DOHH2 (cell line): ENCODE measurements around the gene C1orf159.

Source experiments
- EZH2phosphoT487 ChIP-seq: fragments of 200-600 bp; sonication (generic); IDR thresholded peaks from 2 replicates; pipeline ENCODE4 v1.6.1; 2017; ENCODE audit warnings: borderline replicate concordance, mild to moderate bottlenecking, antibody characterized with exemption, low read length, moderate library complexity, mixed read lengths
- TF ChIP-seq, protein P1 (sequence below): fragments of 200-600 bp; sonication (generic); IDR thresholded peaks from one replicate; pipeline ENCODE4 v1.5.1; 2014; ENCODE audit warnings: antibody characterized with exemption, mild to moderate bottlenecking, low read depth, low read length; ENCODE audit not compliant: poor library complexity, severe bottlenecking

DNA sequence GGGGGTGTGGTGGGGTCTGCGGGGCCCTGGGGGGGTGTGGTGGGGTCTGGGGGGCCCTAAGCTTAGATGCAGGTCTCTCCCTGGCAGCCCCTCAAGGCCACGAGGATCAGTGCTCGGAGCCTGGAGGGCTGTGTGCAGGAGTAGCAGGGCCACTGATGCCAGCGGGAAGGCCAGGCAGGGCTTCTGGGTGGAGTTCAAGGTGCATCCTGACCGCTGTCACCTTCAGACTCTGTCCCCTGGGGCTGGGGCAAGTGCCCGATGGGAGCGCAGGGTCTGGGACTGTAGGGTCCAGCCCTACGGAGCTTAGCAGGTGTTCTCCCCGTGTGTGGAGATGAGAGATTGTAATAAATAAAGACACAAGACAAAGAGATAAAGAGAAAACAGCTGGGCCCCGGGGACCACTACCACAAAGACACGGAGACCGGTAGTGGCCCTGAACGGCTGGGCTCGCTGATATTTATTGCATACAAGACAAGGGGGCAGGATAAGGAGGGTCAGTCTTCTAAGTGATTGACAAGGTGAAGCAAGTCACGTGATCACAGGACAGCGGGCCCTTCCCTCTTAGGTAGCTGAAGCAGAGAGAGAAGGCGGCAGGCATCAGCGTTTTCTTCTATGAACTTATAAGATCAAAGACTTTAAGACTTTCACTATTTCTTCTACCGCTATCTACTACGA lies 50.5 kb downstream of the C1orf159 start:
- TF ChIP-seq, protein P1, sequence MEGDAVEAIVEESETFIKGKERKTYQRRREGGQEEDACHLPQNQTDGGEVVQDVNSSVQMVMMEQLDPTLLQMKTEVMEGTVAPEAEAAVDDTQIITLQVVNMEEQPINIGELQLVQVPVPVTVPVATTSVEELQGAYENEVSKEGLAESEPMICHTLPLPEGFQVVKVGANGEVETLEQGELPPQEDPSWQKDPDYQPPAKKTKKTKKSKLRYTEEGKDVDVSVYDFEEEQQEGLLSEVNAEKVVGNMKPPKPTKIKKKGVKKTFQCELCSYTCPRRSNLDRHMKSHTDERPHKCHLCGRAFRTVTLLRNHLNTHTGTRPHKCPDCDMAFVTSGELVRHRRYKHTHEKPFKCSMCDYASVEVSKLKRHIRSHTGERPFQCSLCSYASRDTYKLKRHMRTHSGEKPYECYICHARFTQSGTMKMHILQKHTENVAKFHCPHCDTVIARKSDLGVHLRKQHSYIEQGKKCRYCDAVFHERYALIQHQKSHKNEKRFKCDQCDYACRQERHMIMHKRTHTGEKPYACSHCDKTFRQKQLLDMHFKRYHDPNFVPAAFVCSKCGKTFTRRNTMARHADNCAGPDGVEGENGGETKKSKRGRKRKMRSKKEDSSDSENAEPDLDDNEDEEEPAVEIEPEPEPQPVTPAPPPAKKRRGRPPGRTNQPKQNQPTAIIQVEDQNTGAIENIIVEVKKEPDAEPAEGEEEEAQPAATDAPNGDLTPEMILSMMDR = no peak
- TF ChIP-seq EZH2phosphoT487 = no peak
